Measurements from ENCODE around the gene RGL2. TPM values are rescaled to one million over a fixed set of nuclear protein-coding genes. Genes with fewer than 3 reads are reported as not detected.

Gene RGL2
- total RNA-seq, 1 donor from 2014 or later, result 42.3 TPM

GRCh38 chr6:33314943-33315792, 16.4 kb upstream of the RGL2 start:
- H3K27me3 ChIP-seq (ENCODE audit: control insufficient read depth, insufficient read depth, low read length), result no peaks in the 10 kb centered on the region
- no peak overlapping the region for H3K4me3 ChIP-seq (ENCODE audit: low read depth, low read length)
- no peak for TF ChIP-seq CTCF (IDR thresholded peaks at IDR 0.05; ENCODE audit: insufficient read depth, low read length, poor library complexity, severe bottlenecking)
- DNase-seq (ENCODE audit: low read depth), result no peak
- H3K36me3 ChIP-seq (ENCODE audit: control insufficient read depth, insufficient read depth, low read length), result peaks cover 7% of the 10 kb centered on the region

- H3K36me3 ChIP-seq (ENCODE audit: control insufficient read depth, insufficient read depth, low read length), result peaks cover 4% of the 10 kb centered on the region
- DNase-seq (ENCODE audit: low read depth), result no peak
- TF ChIP-seq CTCF (IDR thresholded peaks at IDR 0.05; ENCODE audit: insufficient read depth, low read length, poor library complexity, severe bottlenecking), result no peak
- no peaks in the 10 kb centered on the region for H3K27me3 ChIP-seq (ENCODE audit: control insufficient read depth, insufficient read depth, low read length)
- peak overlapping the region; percentile 97 for H3K4me3 ChIP-seq (ENCODE audit: low read depth, low read length)
Observed at GRCh38 chr6:33314515-33314942, 15.8 kb upstream of the RGL2 start.

- Histone ChIP-seq H3K4me3 (ENCODE audit: low read depth, low read length) (peak within 1 kb of the TSS; percentile 97), H3K27me3 (ENCODE audit: control insufficient read depth, insufficient read depth, low read length) (no peaks in the 10 kb centered on the region), H3K36me3 (ENCODE audit: control insufficient read depth, insufficient read depth, low read length) (peaks cover 2% of the 10 kb centered on the region)
- DNase-seq (ENCODE audit: low read depth), result no peak
- TF ChIP-seq CTCF (IDR thresholded peaks at IDR 0.05; ENCODE audit: insufficient read depth, low read length, poor library complexity, severe bottlenecking), result no peak
Observed at GRCh38 chr6:33313709-33314514, 15.2 kb upstream of the RGL2 start, which contains the start of gene TAPBP. TSS of gene TAPBP (minus strand) at chr6:33314078. CDS start at chr6:33314041, 37 bp downstream.

GRCh38 chr6:33313105-33313708, 14.5 kb upstream of the RGL2 start:
- TF ChIP-seq CTCF (IDR thresholded peaks at IDR 0.05; ENCODE audit: insufficient read depth, low read length, poor library complexity, severe bottlenecking), result no peak
- DNase-seq (ENCODE audit: low read depth), result no peak
- no peaks in the 10 kb centered on the region for H3K27me3 ChIP-seq (ENCODE audit: control insufficient read depth, insufficient read depth, low read length)
- no peaks in the 10 kb centered on the region for H3K36me3 ChIP-seq (ENCODE audit: control insufficient read depth, insufficient read depth, low read length)
- H3K4me3 ChIP-seq (ENCODE audit: low read depth, low read length), result peak overlapping the region; percentile 97

GRCh38 chr6:33312361-33313104, 13.8 kb upstream of the RGL2 start:
- Histone ChIP-seq H3K4me3 (ENCODE audit: low read depth, low read length) (peak overlapping the region; percentile 97), H3K27me3 (ENCODE audit: control insufficient read depth, insufficient read depth, low read length) (no peaks in the 10 kb centered on the region), H3K36me3 (ENCODE audit: control insufficient read depth, insufficient read depth, low read length) (no peaks in the 10 kb centered on the region)
- TF ChIP-seq CTCF (IDR thresholded peaks at IDR 0.05; ENCODE audit: insufficient read depth, low read length, poor library complexity, severe bottlenecking), result no peak
- DNase-seq (ENCODE audit: low read depth), result no peak
